Activated effector memory CD4-positive, alpha-beta T cell treated with Interleukin-2 at 50 U/mL for 16 hours (primary cell): ENCODE data around the gene ADAMTS14.

Source experiments
- DNase-seq: peaks from one replicate; pipeline ENCODE4 v3.0.0-alpha.2; 2020

The ADAMTS14 gene

DNA sequence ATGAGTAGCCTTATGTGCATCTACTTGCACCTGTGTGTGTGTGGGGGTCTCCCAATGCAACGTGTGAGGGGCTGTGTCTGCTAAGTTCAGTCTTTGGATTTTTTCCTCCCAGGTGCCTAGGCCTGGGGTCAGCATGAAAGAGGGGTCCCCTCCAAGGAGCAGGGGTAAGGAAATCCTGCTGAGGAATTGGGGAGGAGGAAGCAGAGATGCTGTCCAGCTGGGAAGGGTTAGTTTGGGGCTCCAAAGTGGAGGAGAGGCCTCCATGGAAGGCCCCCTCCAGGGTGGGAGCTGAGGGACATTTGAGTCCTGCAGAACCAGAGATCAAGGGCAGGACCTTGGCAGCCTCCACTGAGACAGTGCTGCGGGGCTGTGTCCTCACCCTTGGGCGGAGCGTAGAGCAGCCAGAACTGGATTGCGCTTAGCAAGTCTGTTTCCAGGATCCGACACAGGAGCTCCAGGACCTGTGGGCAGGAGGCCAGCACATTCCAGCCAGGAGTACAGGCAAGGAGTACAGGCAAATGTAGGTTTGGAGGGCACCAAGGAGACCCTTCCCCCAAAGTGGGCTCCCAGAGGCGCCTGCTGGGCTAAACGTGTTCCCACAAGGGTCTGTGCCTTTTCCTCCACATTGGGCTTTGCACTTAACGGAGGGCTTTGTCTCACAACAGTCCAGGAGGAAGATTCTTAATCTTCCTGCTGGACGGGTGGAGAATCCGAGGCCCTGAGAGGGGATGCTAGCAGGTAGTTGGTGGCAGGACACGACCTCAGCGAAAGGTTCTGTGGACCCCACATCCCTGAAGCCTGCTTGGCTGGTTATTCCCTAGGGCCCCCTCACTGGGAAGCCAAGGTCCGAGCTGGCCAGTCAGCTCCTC lies 102.7 kb downstream of the ADAMTS14 start:
- no peak for DNase-seq

GRCh38 chr10:70775679-70776454 lies 103.6 kb downstream of the ADAMTS14 start:
- no peak for DNase-seq

DNA sequence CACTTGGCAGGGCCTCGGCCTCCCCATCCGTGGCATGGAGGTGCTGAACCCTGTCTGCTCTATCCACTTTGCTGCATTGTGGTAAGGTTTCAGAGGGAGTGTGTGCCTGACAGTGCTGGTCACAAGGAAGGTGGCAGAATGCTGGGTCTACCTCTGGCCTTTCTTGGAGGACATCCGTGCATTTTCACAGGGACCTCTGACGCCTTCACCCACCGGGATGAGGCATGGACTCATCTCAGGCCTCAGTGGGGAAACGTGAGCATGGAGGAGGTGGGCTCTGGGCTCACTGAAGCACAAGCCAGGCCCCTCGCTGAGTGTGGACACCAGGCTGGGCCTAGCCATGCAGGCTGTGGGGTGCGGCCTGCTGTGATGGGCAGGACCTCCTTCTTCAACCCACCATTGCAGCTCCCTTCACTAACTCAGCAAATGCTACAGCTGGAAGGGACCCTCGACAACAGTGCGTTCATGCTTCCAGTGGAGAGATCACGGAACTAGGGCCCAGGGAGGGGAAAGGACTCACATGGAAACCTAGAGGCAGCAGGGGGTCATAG lies 104.2 kb downstream of the ADAMTS14 start:
- no peak for DNase-seq

GRCh38 chr10:70777063-70777875 lies 105.0 kb downstream of the ADAMTS14 start:
- DNase-seq: no peak

DNA sequence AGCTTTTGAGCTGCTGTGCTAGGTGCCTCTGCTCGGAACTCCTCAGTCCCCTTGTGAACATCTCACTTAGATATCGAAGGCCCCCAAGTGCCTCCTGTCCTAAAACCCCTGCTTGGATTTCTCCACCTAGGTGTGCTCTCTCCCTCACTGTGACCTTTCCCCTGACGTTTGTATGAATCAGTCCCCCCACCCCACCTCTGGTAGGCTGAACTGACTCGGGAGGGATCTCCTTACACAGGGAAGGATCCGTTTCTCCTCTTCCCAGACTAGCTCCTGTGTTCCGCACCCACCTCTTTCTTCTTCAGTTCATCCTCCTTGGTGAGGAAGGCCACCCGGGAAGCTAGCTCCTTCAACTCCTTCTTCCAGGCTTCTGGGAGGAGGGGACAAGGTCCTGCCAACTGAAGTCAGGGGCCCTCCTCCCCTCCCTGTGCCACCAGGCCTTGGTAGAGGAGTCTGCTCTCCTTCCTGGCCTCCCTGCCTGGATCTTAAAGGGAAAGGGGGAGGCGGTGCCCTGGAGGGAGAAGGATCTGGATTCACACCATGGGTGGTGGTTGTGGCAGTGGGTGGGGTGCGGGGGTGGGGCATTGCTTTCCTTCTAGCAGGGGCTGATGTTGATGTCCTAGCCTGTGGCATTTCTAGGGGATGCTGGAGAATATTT lies 106.1 kb downstream of the ADAMTS14 start:
- DNase-seq: no peak

DNA sequence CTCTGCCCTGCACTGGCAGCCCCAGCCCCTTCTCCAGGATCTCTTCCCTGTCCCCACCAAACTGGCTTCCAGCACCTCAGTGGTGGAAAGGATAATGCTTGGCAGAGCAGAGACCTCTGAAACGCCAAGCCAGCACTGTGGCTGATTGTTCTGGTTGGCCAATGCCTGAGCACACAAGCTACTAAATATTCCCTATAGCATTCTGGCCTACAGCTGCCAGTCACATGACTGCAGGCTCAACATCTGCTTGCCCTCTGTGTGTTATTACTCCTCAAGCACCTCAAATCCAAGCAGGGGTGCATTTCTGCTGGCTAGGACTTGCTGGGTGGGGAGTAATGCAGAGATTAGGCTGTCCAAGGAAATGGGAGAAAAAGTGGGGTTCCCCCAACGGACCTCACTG lies 106.8 kb downstream of the ADAMTS14 start:
- DNase-seq: no peak

- DNase-seq: no peak
These were observed 107.4 kb downstream of the ADAMTS14 start for GRCh38 chr10:70779511-70780369.

DNA sequence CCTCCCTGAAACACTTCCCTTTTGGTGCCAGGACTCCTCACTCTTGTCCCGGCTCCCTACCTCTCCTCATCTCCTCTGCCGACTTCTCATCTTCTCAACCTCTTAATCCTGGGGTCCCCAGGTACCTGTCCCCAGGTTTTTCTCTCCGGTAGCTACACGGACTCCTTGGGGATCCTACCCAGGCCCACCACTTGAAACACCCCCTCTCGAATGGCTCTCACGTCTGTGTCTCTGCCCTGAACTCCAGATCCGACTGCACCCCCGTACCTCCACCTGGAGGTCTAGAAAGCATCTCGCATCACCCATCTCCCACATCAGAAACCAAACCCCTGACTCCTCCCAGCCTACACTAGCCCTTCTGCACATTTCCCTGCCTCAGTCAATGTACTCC lies 108.1 kb downstream of the ADAMTS14 start:
- DNase-seq: no peak

- DNase-seq: no peak
These were observed 108.5 kb downstream of the ADAMTS14 start for GRCh38 chr10:70780772-70781171.

- DNase-seq: no peak
These were observed 109.2 kb downstream of the ADAMTS14 start for GRCh38 chr10:70781461-70782051.

- DNase-seq: no peak
These were observed 109.9 kb downstream of the ADAMTS14 start for GRCh38 chr10:70782086-70782745.

DNA sequence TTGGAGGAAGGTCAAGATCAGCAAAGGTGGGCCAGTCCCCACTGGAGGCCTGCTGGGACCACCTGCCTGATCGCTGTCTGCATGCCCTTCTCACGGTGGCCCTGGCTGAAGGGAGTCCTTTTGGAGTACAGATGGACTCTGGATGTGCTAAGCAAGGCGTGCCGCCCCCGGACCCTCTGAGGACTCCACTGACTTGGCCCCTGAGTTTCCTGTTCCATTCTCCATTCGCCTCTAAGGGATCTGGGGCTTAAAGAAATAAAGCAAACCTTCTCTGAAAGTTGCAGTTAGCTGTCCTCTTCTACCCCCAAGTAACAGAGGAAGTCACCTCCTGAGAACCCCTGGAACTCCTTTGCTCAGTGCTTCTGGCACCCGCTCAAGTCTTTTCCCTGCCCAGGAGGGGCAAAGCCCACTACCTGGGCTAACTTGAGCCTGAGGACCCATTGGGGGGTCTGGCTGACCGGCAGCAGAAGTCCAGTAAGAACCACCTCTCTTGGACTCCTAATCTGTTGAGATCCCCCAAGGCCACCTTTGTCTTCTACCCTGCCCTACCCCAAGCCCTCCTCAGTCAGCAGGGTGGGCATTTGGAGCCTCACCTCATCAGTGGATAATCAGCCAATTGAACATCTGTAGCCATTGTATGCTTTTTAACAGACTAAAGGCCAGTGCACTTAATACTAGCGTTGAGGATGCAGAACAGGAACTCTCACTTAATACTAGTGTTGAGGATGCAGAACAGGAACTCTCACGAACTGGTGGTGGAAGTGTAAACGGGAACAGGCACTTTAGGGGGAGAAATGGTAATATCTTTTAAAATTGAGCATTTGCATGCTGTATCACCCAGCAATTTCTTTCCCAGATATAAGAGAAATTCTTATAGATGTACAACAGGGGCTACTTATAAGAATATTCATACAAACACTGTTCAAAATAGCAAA lies 110.7 kb downstream of the ADAMTS14 start:
- DNase-seq: no peak

DNA sequence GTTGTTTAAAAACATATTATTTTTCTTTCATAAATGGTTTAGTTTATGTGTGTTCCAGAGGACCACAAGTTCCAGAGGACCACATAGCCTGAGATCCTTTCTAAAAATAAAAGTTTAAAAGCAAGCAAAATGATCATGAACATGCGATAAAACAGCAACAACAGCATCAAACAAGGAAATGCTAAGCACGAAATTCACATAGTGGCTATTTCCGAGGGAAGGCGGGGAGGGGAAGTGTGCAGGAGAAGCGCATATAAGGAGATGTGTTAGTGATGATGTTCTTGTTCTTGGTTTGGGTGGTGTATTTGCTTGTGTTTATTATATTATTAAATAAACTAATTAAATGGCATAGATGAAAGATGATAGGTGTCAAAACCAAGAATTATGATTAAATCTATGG lies 111.7 kb downstream of the ADAMTS14 start:
- DNase-seq: no peak

DNA sequence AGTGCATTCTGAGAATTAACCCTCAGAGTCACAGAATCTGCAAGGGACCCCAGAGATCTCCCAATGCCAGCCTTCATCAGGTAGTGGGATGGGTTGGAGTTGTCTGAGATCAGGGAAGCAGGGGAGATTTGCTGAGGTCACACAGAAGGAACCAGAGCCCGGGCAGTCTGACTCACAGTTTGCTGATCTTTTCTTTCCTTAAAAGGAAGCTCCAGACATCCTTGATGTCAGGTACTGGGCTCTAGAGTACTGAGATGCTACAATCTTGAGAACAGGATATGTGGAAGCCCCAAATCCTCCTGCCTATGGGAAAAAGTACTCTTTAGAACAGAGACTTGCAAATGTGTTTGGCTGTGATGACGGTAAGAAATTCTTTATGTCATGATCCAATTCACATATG lies 112.2 kb downstream of the ADAMTS14 start:
- DNase-seq: no peak

GRCh38 chr10:70785190-70785589 lies 112.9 kb downstream of the ADAMTS14 start, which contains the start of gene TBATA:
TSS of gene TBATA (minus strand) at chr10:70785377. CDS start at chr10:70783379, 1,998 bp downstream.
- no peak for DNase-seq

DNA sequence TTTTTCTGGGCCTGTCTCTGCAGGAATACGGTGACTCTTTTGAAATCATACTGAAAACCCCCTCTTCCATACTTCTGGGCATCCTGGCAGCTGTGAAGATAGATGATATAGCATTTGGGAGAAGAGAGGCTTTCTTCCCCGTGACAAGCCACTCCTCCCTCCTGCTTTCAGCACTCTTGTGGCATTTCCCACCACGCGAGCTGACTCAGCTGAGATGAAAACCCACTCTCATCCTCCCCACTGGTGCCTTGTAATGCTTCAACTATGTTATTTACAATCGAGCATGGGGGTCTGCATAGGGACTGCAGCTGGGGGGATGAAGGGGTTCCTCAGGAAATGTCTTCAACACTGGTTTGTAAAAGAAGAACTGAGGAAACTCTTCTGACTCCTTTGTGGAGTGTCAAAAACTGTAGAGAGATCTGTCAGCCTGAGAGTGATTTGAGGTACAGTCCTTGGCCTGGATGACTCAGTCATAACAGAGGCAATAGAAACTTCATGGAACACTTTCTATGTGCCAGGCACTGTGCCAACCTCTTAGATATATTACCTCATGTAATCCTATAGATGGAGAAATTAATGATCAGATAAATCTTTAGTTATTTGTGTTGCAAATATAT lies 114.6 kb downstream of the ADAMTS14 start:
- no peak for DNase-seq

GRCh38 chr10:70791386-70792039 lies 119.2 kb downstream of the ADAMTS14 start:
- DNase-seq: no peak

GRCh38 chr10:70795613-70796012 lies 123.3 kb downstream of the ADAMTS14 start:
- DNase-seq: no peak
